ENCODE results near the gene JOSD2. TPM values are rescaled to one million over a fixed set of nuclear protein-coding genes. Genes with fewer than 3 reads are reported as not detected.

The JOSD2 gene
- total RNA-seq, 1 donor: 22.8 TPM

GRCh38 chr19:50557009-50557613 is 46.1 kb upstream of the JOSD2 start:
- no peak for TF ChIP-seq CTCF (IDR thresholded peaks at IDR 0.05; ENCODE audit: extremely low read depth, low read depth, low read length)
- no peaks in the 10 kb centered on the region for H3K36me3 ChIP-seq (ENCODE audit: insufficient read depth, low read length)
- H3K9me3 ChIP-seq (ENCODE audit: low read depth, low read length): no peaks in the 10 kb centered on the region
- peaks cover 3% of the 10 kb centered on the region for H3K4me1 ChIP-seq (ENCODE audit: insufficient read depth, low read length)
- peak; percentile 37 for DNase-seq (ENCODE audit: insufficient read length, low spot score, missing footprints)
- H3K4me2 ChIP-seq (ENCODE audit: insufficient read depth, low read length): no peak overlapping the region
- H3K4me3 ChIP-seq (ENCODE audit: insufficient read depth, low read length): no peak overlapping the region
- peaks cover 9% of the 10 kb centered on the region for H3K27me3 ChIP-seq (ENCODE audit: insufficient read depth, low read length)
- H4K20me1 ChIP-seq (ENCODE audit: insufficient read depth, low read length): no peaks in the 10 kb centered on the region
- no peak overlapping the region for H3K27ac ChIP-seq (ENCODE audit: low read depth, low read length)
- no peaks in the 10 kb centered on the region for H3K79me2 ChIP-seq (ENCODE audit: insufficient read depth, low read length)
- no peak overlapping the region for H2AFZ ChIP-seq (ENCODE audit: low read length)

- H3K4me1 ChIP-seq (ENCODE audit: insufficient read depth, low read length): peaks cover 3% of the 10 kb centered on the region
- peak overlapping the region; percentile 88 for H3K4me2 ChIP-seq (ENCODE audit: insufficient read depth, low read length)
- no peaks in the 10 kb centered on the region for H3K36me3 ChIP-seq (ENCODE audit: insufficient read depth, low read length)
- no peaks in the 10 kb centered on the region for H3K79me2 ChIP-seq (ENCODE audit: insufficient read depth, low read length)
- no peak overlapping the region for H3K27ac ChIP-seq (ENCODE audit: low read depth, low read length)
- no peaks in the 10 kb centered on the region for H3K9me3 ChIP-seq (ENCODE audit: low read depth, low read length)
- no peaks in the 10 kb centered on the region for H4K20me1 ChIP-seq (ENCODE audit: insufficient read depth, low read length)
- H3K27me3 ChIP-seq (ENCODE audit: insufficient read depth, low read length): peaks cover 13% of the 10 kb centered on the region
- peak overlapping the region; percentile 90 for H2AFZ ChIP-seq (ENCODE audit: low read length)
- H3K4me3 ChIP-seq (ENCODE audit: insufficient read depth, low read length): peak overlapping the region; percentile 63
- DNase-seq (ENCODE audit: insufficient read length, low spot score, missing footprints): peak; percentile 98
- peak; percentile 79 for TF ChIP-seq CTCF (IDR thresholded peaks at IDR 0.05; ENCODE audit: extremely low read depth, low read depth, low read length)
Measured at GRCh38 chr19:50556282-50557008, 45.5 kb upstream of the JOSD2 start.

GRCh38 chr19:50555450-50556281 is 44.7 kb upstream of the JOSD2 start:
- no peak for TF ChIP-seq CTCF (IDR thresholded peaks at IDR 0.05; ENCODE audit: extremely low read depth, low read depth, low read length)
- no peak overlapping the region for H2AFZ ChIP-seq (ENCODE audit: low read length)
- H3K36me3 ChIP-seq (ENCODE audit: insufficient read depth, low read length): no peaks in the 10 kb centered on the region
- H3K4me2 ChIP-seq (ENCODE audit: insufficient read depth, low read length): peak overlapping the region; percentile 36
- H3K27me3 ChIP-seq (ENCODE audit: insufficient read depth, low read length): peaks cover 13% of the 10 kb centered on the region
- H3K79me2 ChIP-seq (ENCODE audit: insufficient read depth, low read length): no peaks in the 10 kb centered on the region
- H3K9me3 ChIP-seq (ENCODE audit: low read depth, low read length): no peaks in the 10 kb centered on the region
- H3K27ac ChIP-seq (ENCODE audit: low read depth, low read length): no peak overlapping the region
- H3K4me3 ChIP-seq (ENCODE audit: insufficient read depth, low read length): no peak overlapping the region
- no peaks in the 10 kb centered on the region for H4K20me1 ChIP-seq (ENCODE audit: insufficient read depth, low read length)
- DNase-seq (ENCODE audit: insufficient read length, low spot score, missing footprints): peak; percentile 80
- peaks cover 3% of the 10 kb centered on the region for H3K4me1 ChIP-seq (ENCODE audit: insufficient read depth, low read length)

GRCh38 chr19:50555033-50555432 is 44.0 kb upstream of the JOSD2 start:
- DNase-seq (ENCODE audit: insufficient read length, low spot score, missing footprints): peak; percentile 69
- no peaks in the 10 kb centered on the region for H3K79me2 ChIP-seq (ENCODE audit: insufficient read depth, low read length)
- no peaks in the 10 kb centered on the region for H3K9me3 ChIP-seq (ENCODE audit: low read depth, low read length)
- no peak overlapping the region for H3K4me2 ChIP-seq (ENCODE audit: insufficient read depth, low read length)
- no peak overlapping the region for H3K4me3 ChIP-seq (ENCODE audit: insufficient read depth, low read length)
- no peak for TF ChIP-seq CTCF (IDR thresholded peaks at IDR 0.05; ENCODE audit: extremely low read depth, low read depth, low read length)
- no peak overlapping the region for H2AFZ ChIP-seq (ENCODE audit: low read length)
- no peak overlapping the region for H3K27ac ChIP-seq (ENCODE audit: low read depth, low read length)
- peaks cover 13% of the 10 kb centered on the region for H3K27me3 ChIP-seq (ENCODE audit: insufficient read depth, low read length)
- peaks cover 3% of the 10 kb centered on the region for H3K4me1 ChIP-seq (ENCODE audit: insufficient read depth, low read length)
- no peaks in the 10 kb centered on the region for H4K20me1 ChIP-seq (ENCODE audit: insufficient read depth, low read length)
- H3K36me3 ChIP-seq (ENCODE audit: insufficient read depth, low read length): no peaks in the 10 kb centered on the region

Measured in osteoblast (primary cell).